ENCODE results near the gene INSL3.
"Not testable (repeated sequence)": the region's sequence is repeated elsewhere in the genome, so short reads cannot be mapped to it uniquely, and the experiment has no call there.

The INSL3 gene

DNA sequence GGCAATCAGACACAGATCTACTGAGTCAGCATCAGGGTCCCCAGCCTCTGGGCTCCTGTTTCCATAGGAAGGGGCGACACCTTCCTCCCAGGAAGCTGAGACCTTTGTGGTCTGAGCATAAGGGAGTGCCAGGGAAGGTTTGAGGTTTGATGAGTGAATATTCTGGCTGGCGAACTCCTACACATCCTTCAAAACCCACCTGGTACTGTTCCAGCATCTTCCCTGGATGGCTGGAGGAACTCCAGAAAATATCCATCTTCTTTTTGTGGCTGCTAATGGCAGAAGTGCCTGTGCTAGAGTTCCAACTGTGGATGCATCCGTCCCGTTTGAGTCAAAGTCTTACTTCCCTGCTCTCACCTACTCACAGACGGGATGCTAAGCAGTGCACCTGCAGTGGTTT is 9.2 kb downstream of the INSL3 start:
- DNase-seq (ENCODE audit: low spot score) = no peak

DNA sequence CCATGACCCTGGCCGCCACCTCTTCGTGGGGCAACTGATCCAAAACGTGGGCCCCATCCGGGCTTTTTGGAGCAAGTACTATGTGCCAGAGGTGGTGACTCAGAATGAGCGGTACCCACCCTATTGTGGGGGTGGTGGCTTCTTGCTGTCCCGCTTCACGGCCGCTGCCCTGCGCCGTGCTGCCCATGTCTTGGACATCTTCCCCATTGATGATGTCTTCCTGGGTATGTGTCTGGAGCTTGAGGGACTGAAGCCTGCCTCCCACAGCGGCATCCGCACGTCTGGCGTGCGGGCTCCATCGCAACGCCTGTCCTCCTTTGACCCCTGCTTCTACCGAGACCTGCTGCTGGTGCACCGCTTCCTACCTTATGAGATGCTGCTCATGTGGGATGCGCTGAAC is 9.6 kb downstream of the INSL3 start:
- no peak for DNase-seq (ENCODE audit: low spot score)

DNA sequence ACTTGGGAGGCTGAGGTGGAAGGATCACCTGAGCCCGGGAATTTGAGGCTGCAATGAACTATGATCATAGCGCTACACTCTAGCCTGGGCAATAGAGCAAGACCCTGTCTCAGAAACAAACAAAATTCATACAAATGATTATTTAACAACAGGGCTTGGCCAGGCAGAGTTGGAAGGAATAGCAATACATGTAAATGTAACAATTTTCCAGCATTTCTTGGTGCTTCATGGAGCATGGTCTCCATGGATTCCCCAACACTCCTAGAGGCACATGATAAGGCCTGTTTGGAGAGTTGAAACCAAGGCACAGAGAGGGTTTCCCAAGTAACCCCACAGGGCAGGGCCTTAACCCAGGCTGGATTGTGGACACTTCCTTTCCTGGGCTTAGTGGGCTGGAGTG is 10.2 kb downstream of the INSL3 start:
- no peak for DNase-seq (ENCODE audit: low spot score)

DNA sequence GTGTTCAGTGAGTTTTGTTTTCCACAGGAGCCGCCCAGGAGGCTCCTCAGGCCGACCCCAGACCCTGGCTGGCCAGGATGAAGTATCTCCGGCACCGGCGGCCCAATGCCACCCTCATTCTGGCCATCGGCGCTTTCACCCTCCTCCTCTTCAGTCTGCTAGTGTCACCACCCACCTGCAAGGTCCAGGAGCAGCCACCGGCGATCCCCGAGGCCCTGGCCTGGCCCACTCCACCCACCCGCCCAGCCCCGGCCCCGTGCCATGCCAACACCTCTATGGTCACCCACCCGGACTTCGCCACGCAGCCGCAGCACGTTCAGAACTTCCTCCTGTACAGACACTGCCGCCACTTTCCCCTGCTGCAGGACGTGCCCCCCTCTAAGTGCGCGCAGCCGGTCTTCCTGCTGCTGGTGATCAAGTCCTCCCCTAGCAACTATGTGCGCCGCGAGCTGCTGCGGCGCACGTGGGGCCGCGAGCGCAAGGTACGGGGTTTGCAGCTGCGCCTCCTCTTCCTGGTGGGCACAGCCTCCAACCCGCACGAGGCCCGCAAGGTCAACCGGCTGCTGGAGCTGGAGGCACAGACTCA is 13.5 kb downstream of the INSL3 start:
- DNase-seq (ENCODE audit: low spot score) = no peak

DNA sequence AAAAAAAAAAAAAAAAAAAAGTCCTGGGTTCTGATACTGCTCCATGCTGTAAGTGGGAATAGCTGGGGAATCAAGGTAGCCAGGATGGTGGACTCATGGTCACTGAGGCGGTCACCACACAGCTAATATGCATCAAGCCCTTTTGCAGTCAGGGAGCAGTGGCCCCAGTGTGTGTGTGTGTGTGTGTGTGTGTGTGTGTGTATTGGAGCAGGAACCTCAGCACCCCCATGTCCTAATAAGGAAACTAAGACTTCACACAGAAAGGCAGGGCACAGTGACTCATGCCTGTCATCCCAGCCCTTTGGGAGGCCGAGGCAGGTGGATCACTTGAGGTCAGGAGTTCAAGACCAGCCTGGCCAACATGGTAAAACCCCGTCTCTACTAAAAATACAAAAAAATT is 14.4 kb downstream of the INSL3 start:
- no peak for DNase-seq (ENCODE audit: low spot score)

DNA sequence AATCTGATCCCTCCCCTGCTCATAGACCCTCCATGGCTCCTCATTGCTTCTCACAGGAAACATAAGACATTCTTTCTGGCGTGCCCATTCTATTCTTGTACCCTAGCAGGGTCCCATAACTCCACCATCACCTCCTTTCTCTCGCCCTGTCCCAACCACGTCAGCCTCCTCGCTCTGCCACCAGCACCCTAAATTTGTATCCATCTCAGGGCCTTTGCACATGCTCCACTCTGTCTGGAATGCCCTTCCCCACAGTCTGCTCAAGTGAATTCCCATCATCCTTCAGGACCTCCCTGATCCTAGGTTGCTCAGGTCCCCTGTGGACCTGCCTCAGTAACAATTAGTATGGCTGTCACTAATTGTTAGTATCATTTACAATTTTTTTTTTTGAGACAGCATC is 15.9 kb downstream of the INSL3 start:
- DNase-seq (ENCODE audit: low spot score) = no peak

DNA sequence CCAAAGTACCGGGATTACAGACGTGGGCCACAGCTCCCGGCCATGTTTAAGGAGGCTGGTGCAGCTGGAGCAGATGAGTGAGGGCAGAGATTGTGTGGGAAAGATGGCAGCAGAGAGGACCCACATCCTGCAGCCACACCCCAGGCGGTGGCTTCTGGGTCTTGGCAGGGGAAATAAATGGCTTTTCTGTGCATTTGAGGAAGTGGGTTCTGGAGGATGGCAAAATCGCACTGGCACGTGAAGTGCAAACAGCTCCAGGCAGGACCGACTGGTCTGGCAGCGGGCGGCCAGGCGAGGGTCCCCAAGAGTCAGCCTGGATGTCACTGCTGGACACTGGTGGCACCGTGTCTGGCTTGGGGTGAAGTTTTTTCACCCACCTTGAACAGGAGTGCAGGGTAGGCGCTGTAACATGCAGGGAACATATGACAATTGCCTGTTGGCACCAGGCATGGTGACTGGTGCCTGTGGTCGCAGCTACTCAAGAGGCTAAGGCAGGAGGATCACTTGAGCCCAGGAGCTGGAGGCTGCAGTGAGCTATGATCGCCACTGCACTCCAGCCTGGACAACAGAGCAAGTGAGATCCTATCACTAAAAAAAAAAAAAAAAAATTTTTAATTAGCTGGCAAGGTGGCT is 17.9 kb downstream of the INSL3 start:
- DNase-seq (ENCODE audit: low spot score) = no peak

DNA sequence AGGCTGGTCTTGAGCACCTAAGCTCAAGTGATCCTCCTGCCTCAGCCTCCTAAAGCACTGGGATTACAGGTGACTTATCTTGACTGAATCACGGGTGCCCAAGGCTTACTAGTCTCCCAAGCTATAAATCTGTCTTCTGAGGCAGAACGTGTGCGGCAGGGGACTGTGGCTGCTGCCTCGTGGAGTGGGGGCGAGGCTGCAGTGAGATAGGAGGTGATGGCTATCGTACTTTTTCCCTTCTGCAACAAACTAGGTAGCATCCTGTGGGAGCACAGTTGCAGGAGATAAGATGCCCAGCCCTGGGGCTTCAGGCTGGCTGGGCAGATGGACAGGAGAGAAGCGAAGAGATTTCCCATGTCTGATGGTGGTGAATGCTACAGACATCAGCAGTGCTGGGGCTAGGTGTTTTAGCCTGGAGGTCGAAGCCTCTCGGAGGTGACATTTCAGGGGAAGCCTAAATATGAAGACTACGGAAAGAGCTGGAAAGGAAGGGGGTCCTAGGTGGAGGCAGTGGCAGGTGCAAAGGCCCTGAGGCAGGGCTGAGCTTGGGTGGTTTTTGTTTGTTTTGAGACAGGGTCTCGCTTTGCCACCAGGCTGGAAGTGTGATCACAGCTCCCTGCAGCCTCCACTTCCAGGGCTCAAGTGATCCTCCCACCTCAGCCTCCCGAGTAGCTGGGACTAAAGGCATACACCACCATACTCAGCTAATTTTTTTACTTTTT is 19.0 kb downstream of the INSL3 start:
- DNase-seq (ENCODE audit: low spot score) = no peak

DNA sequence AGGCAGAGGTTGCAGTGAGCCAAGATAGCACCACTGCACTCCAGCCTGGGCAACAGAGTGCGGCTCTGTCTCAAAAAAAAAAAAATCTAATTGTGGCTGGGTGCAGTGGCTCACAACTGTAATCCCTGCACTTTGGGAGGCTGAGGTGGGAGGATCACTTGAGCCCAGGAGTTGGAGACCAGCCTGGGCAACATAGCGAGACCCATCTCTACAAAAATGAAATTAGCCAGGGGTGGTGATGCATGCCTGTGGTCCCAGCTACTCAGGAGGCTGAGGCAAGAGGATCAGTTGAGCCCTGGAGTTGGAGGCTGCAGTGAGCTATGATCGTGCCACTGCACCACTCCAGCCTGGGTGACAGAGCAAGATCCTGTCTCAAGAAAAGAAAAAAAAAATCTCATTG is 22.7 kb downstream of the INSL3 start:
- DNase-seq (ENCODE audit: low spot score) = not testable (repeated sequence)

DNA sequence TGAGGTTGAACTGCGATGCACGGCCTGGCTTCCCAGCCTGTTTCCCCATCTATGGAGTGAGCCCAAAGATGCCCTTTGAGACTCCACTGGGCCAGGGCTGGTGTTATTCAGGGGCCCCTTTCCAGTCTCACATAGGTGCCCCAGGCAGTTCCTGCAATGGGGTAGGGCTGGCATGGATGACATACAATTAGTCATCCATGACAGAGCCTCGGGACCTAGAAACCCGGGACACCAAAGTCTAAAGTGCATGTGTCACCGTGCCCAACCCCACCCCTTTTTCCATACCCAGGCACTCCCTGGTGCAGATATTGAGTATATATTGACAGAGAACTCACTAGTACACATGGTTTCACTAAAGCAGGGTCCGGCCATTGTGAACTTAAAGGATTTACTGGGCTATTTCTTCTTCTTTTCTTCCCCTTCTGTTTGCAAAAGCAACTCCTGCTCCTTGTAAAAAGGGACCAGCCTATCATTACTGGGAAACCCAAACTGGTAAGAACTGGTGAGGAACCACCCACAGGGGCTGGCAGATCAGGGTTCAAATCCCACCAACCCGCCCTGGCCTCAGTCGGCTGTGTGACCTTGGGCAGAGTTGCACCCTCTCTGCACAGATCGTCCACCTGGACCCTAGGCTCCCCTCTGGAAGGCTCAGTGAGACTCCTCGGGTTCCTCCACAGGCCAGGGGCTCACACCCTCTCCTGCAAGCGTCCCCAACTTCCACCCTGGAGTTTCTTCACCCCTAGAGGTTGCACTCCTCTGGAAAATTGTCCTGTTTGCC is 23.7 kb downstream of the INSL3 start:
- peak; percentile 12 for DNase-seq (ENCODE audit: low spot score)

DNA sequence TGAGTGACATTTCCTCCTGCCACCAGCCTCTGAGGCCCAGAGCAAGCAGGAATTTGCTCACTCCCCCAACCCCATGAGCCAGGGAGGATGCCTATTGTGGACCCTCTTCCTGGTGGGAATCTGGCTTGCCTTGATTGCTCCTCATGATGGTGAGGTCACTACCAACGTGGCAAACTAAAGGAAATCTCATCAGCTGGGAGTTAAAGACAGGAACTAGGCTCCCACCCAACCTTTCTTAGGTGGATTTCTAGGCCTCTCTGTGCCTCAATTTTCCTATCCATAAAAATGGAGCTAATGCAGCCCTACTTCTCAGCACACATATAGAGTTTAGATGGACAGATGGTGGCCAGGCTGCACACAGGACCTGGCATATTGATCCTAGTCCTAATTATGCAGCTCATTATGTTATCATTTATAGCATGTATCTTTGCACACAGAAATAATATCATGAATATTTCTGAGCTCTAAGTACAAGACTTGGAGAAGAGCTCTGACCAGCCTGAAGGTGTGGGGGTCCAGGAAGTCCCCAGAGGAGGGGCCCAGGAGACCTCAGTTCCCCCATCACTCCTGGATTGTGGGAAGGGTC is 24.4 kb downstream of the INSL3 start:
- DNase-seq (ENCODE audit: low spot score) = no peak

DNA sequence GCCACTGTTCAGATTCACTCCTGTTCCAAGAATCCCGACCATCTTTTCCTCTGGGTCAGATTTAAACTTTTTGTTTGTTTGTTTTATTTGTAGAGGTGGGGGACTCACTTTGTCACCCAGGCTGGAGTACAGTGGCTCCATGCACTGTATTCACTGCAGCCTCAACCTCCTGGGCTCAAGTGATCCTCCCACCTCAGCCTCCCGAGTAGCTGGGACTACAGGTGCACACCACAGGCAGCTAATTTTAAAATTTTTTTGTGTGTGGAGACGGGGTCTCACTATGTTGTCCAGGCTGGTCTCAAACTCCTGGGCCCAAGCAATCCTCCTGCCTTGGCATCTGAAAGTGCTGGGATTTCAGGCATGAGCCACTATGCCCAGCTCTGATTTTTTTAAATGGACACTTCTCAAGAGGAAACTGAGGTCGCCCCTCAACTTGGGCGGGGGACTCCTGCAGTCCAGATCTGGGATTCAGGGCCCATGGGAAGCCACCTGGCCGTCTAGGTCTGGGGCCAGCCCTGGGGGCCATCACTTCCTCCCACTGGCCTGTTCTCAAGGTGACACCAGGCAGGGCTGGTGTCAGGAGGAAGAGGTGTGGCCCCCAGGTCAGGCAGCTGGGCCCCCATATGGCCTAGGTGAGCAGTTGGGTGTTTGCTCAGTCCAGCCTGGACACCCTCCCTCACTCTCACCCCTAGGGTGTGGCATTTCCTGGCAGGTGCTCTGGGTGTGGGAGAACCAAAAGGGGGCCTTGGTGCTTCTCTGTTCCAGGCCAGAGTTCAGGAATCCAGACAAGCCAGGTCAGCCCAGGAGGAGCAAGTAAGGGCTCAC is 25.1 kb downstream of the INSL3 start:
- DNase-seq (ENCODE audit: low spot score) = no peak

DNA sequence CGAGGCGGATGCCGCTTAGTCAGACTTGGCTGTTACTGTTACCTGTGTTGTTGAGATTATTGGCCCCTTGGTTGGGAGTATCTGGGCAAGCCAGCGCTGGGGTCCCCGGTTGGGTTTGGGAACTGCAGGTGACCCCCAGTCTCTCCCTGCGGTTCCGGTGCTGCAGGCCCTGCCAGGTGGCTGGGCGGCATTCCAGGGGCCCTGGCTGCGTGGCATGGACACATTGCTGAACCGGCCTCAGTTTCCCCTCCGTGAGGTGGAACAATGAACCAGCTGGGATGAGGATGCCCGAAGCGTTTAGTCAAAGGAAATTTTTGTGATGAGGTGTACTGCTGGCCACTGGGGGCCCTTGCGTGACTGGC is 25.8 kb downstream of the INSL3 start:
- DNase-seq (ENCODE audit: low spot score) = no peak

DNA sequence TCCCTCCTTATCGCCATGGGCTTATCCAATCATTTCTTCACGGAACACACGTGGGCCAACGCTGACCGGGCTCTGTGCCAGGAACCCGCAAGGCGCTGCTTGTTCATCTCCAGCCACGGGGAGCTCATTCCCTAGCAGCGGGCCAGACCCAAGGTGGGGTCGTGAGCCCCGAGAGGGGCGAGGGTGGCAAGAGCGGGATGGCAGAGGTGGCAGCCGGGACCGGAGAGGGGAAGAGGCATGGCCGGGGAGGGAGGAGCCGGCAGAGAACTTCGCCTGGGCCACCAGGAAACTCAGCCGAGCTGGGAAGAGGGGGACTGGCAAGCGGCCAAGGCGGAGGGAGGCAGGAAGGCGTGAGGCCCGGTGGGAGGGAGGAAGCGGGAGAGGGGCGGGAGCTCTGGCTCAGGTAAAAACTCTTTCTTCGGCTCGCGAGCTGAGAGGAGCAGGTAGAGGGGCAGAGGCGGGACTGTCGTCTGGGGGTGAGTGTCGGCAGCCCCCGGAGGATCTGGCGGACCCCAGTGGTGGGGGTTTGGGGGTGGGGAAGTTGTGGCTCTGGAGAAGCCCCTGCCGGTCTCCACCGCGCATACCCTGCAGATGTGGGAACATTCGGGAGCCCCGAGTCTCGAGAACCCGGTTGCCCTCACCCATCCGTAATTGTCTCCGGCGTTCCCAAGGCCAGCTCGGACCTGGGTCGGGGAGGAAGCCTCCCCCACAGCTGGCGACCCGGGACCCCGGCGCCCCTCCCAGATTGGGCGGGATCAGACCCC is 26.4 kb downstream of the INSL3 start, which contains the start of gene B3GNT3:
Gene B3GNT3 (plus strand): TSS at position 408 of the 764 bp plus-strand sequence. CDS start 12,670 bp downstream, outside the sequence.
- DNase-seq (ENCODE audit: low spot score) = no peak

DNA sequence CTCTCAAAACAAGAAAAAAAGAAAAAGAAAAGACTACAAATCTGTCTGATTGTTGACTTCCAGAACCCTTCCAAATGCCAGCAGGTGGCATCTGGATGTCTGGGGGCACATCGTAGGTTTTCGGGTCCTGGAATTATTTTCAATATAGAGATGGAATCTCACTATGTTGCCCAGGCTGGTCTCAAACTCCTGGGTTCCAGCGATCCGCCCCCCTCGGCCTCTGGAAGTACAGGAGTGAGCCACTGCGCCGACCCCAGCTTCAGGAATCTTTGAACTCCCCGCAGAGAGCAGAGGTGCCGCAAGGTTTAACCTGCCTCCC is 26.9 kb downstream of the INSL3 start:
- DNase-seq (ENCODE audit: low spot score) = no peak

DNA sequence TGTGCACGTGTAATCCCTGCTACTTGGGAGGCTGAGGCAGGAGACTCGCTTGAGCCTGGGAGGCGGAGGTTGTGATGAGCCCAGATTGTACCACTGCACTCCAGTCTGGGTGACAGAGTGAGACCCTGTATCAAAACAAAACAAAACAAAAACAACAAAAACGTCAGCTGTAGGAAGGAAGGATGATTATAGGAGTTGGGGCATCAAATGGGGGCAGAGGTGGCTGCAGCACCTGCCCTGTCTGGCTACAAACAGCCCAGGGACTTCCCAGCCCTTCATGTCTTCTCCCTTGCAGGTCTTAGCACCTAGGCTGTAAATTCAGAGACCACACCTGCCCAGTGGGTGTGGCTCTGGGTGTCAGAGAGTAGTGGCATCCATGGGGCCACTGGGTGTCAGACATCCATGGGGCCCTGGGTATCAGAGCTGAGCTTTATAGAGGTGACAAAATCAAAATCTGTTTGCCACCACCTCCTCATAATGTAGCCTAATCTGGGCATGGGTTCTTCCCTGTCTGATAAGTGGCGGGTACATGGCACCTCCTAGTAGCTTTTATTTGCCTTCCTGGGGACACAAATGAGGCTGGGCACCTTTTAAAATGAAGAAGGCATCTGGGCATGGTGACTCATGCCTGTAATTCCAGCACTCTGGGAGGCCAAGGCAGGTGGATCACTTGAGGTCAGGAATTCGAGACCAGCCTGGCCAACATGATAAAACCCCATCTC is 31.1 kb downstream of the INSL3 start:
- no peak for DNase-seq (ENCODE audit: low spot score)

DNA sequence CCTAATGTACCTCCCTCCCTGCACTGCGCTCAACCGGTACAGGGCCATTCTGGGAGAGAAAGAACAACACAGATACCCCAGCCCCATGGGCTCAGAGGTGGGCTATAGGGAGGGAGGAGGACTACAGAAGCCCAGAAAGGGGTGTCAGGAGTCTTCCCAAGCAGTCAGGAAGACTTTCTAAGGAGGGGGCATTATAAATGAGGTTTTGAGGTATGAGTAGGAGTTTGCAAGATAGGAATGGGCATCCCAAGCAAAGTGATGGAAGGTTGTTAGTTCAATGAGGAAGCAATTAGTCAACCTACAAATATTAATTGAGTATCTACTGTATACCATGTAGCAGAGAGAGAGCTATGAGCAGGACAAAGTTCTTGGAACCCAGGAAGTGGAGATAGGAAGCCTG is 32.7 kb downstream of the INSL3 start:
- no peak for DNase-seq (ENCODE audit: low spot score)

DNA sequence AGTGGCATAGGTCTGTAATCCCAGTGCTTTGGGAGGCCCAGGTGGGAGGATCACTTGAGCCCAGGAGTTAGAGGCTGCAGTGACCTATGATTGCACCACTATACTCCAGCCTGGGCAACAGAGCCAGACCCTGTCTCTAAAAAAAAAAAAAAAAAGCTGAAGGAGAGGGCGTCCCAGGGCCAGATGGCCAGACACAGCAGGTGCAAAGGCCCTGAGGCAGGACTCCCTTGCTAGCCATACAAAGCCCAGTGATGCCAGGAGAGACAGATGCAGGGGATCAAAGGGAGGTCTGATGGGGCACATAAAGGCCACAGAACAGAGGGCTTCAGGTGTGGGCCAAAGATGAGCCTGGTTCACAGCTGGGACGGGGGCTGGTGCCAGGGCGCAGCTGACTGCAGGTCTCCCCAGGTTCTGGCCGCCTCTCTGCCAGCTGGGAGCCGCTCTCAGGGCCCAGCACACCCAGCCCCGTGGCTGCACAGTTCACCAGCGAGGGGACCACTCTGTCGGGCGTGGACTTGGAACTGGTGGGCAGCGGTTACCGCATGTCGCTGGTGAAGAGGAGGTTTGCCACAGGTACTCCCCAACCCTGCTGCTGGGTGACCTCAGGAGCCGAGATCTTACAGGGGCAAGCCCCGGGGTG is 33.9 kb downstream of the INSL3 start:
- DNase-seq (ENCODE audit: low spot score) = no peak

DNA sequence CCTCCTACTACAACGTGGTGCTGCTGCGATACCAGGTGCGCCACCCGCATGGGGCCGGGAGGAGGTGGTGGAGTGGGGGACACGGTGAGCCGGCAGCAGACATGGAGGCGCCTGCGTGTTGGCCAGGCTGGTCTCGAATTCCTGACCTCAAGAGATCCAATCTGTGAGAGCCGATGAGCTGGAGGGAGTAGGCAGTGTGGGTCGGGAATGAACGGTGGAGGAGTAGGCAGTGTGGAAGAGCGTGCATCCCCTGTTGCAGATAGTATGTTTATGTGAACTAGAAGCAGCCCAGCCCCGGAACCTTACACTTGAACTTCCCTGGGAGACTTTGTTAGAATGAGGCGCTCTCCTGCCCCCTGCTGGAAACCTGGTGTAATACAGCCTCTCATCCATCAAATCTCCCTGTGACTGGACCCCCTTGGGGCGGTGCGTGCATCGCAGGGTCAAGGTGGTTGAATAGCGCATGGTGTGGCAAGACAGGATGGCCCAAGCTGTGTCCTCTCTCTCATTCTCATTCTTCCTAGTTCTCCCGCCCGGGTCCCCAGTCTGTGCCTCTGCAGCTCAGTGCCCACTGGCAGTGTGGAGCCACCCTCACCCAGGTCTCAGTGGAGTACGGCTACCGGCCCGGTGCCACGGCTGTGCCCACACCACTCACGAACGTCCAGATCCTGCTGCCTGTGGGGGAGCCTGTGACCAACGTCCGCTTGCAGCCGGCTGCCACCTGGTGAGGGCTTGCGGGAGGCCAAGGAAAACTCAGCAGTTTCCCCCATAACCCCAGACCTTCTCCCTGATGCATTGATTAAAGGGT is 36.9 kb downstream of the INSL3 start:
- peak; percentile 68 for DNase-seq (ENCODE audit: low spot score)
